ENCODE measurements around the gene HECTD4. TPM values are rescaled to one million over a fixed set of nuclear protein-coding genes. Genes with fewer than 3 reads are reported as not detected.

Gene HECTD4
- total RNA-seq, 1 donor from 2014 or later = 49.4 TPM

DNA sequence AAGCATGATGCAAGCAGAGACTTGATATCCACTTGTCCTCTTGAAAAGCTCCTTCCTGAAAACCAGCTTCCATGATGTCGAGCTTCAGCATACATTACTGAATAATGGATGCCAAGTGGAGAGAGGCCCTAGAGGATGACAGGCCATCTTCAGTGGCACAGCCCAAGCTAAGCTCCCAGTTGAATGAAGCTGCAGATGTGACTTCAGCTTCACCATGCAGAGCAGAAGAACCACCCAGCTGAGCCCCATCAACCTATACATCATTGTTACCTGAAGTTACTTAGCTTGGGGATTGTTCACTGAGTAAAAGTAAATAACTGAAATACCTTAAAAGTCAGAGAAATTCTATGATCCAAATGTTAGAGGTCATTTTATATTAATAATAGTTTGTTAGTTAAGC is 93.6 kb downstream of the HECTD4 start:
- Mint-ChIP-seq H3K4me1 (no peaks in the 10 kb centered on the region), H3K4me3 (no peak overlapping the region), H3K27me3 (ENCODE audit: low read depth) (no peaks in the 10 kb centered on the region), H3K9me3 (peaks cover 2% of the 10 kb centered on the region), H3K27ac (ENCODE audit: unreplicated experiment) (no peak overlapping the region), H3K36me3 (ENCODE audit: low read depth) (peaks cover 10% of the 10 kb centered on the region)
- TF ChIP-seq, protein P1, sequence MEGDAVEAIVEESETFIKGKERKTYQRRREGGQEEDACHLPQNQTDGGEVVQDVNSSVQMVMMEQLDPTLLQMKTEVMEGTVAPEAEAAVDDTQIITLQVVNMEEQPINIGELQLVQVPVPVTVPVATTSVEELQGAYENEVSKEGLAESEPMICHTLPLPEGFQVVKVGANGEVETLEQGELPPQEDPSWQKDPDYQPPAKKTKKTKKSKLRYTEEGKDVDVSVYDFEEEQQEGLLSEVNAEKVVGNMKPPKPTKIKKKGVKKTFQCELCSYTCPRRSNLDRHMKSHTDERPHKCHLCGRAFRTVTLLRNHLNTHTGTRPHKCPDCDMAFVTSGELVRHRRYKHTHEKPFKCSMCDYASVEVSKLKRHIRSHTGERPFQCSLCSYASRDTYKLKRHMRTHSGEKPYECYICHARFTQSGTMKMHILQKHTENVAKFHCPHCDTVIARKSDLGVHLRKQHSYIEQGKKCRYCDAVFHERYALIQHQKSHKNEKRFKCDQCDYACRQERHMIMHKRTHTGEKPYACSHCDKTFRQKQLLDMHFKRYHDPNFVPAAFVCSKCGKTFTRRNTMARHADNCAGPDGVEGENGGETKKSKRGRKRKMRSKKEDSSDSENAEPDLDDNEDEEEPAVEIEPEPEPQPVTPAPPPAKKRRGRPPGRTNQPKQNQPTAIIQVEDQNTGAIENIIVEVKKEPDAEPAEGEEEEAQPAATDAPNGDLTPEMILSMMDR (conservative IDR thresholded peaks at IDR 0.05) = no peak
- DNase-seq (ENCODE audit: low read depth, low spot score) = no peak

DNA sequence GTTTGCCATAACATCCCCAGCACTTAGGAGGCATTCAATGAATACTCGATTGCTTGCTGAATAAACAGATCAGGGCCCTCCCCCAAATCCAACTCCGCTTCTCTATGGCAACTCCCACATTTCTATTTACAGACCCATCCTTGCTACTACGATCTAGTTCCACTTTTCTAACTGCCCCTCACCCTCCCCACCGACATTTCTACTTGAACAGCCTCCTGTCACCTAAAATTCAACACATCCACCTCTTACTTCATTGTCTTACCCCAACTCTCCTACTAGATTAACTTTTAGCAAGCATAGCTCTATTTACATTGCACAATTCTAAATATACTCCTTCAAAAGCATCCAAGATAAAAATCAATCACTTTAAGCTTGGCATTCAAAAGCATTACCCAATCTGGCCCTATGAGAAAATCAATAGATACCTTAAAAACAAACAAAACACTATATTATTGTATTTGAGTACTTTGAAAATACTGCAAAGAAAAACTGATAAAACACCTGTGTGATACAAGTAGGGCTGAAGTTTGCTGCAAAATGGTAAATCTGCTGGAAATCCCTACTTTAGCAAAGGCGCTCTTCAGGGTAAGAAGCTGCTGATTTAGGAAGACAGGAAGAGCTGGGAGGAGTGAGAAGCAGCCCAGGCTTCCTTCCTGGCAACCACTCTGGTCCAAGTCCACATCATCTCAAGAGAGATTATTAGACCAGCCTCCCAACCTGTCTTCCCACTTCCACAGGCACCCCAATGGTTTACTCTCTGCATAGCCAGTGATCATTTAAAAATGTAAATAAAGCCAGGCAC is 96.4 kb downstream of the HECTD4 start:
- Mint-ChIP-seq H3K27ac (ENCODE audit: unreplicated experiment) (no peak overlapping the region), H3K27me3 (ENCODE audit: low read depth) (no peaks in the 10 kb centered on the region), H3K4me1 (no peaks in the 10 kb centered on the region), H3K9me3 (peaks cover 2% of the 10 kb centered on the region), H3K4me3 (no peak overlapping the region), H3K36me3 (ENCODE audit: low read depth) (peaks cover 7% of the 10 kb centered on the region)
- DNase-seq (ENCODE audit: low read depth, low spot score) = no peak
- TF ChIP-seq, protein P1 (conservative IDR thresholded peaks at IDR 0.05) = no peak

DNA sequence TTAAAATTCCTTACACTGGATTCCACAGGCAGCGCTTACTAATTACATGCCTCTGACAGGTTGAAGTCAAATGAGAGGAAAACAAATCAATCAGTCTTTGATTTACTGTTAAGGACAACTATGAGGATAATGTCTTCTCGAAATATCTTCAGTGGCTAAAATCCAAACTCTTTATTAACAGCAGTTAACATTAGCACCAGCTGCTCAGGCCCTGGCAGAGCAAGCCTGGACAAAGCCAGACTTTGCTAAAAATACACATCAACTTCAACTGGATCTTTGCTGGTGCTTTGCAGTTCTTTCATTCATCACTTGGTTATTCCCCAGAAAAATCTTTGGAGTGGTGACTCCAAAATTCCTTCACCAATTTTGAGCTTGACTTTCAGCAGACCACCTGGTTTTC is 98.7 kb downstream of the HECTD4 start:
- Mint-ChIP-seq H3K27ac (ENCODE audit: unreplicated experiment) (no peak overlapping the region), H3K27me3 (ENCODE audit: low read depth) (no peaks in the 10 kb centered on the region), H3K36me3 (ENCODE audit: low read depth) (peaks cover 3% of the 10 kb centered on the region), H3K9me3 (no peaks in the 10 kb centered on the region), H3K4me1 (no peaks in the 10 kb centered on the region), H3K4me3 (no peak overlapping the region)
- TF ChIP-seq, protein P1 (conservative IDR thresholded peaks at IDR 0.05) = no peak
- no peak for DNase-seq (ENCODE audit: low read depth, low spot score)

DNA sequence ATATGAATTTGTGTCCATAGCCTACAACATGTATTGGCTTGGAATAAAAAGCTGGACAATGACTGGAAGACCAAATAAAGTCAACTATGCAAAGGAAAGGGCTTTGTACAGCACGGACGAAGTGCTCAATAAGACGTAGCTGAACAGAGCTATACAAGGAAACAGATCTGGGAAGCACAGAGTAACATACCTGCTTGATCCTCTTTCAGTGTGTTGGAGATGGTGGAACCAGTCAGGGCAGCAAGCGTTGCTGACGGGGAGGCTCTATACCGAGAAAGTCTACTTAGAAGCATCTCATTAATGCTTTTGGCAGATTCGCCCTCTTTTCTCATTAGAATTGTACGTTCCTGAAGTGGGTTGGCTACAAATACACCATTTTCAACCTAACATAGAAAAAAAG is 99.3 kb downstream of the HECTD4 start:
- DNase-seq (ENCODE audit: low read depth, low spot score) = no peak
- Mint-ChIP-seq H3K36me3 (ENCODE audit: low read depth) (peaks cover 3% of the 10 kb centered on the region), H3K27me3 (ENCODE audit: low read depth) (no peaks in the 10 kb centered on the region), H3K27ac (ENCODE audit: unreplicated experiment) (no peak overlapping the region), H3K4me1 (no peaks in the 10 kb centered on the region), H3K9me3 (no peaks in the 10 kb centered on the region), H3K4me3 (no peak overlapping the region)
- TF ChIP-seq, protein P1 (conservative IDR thresholded peaks at IDR 0.05) = no peak

DNA sequence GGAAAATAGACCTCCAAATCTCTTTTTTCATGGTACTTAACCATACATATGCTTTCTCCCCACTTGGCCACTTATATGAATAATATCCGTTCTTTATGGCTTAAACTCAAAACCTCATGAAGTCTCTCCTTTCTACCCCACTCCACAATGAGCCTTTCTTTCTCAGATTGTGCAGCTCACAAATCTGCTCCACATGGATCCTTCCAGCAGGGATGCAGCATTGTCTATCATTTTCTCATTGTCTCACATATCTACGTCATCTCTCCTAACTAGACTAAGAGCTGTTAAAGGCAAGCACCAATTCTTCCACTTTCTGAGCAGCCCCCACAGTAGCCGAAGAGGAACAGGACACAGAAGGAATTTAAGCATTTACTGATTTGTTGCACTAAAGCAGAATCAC is 106.4 kb downstream of the HECTD4 start:
- Mint-ChIP-seq H3K4me1 (no peaks in the 10 kb centered on the region), H3K4me3 (no peak overlapping the region), H3K27me3 (ENCODE audit: low read depth) (no peaks in the 10 kb centered on the region), H3K27ac (ENCODE audit: unreplicated experiment) (no peak overlapping the region), H3K36me3 (ENCODE audit: low read depth) (peaks cover 14% of the 10 kb centered on the region), H3K9me3 (no peaks in the 10 kb centered on the region)
- no peak for DNase-seq (ENCODE audit: low read depth, low spot score)
- TF ChIP-seq, protein P1 (conservative IDR thresholded peaks at IDR 0.05) = no peak

Data from neural crest cell (in vitro differentiated cells).